Measurements from ENCODE around the gene TFF3.
"Not testable (repeated sequence)": the region's sequence is repeated elsewhere in the genome, so short reads cannot be mapped to it uniquely, and the experiment has no call there.

The TFF3 gene

GRCh38 chr21:42304556-42305454 lies 10.4 kb downstream of the TFF3 start:
- DNase-seq, result no peak

GRCh38 chr21:42303443-42303842 lies 11.8 kb downstream of the TFF3 start:
- no peak for DNase-seq

GRCh38 chr21:42302794-42303193 lies 12.4 kb downstream of the TFF3 start:
- DNase-seq, result no peak

GRCh38 chr21:42302076-42302650 lies 13.0 kb downstream of the TFF3 start:
- DNase-seq, result no peak

- DNase-seq, result no peak
Observed at GRCh38 chr21:42301371-42302075, 13.7 kb downstream of the TFF3 start.

GRCh38 chr21:42300956-42301355 lies 14.3 kb downstream of the TFF3 start:
- DNase-seq, result no peak

- DNase-seq, result no peak
Observed at GRCh38 chr21:42300045-42300583, 15.1 kb downstream of the TFF3 start.

GRCh38 chr21:42299324-42300044 lies 15.7 kb downstream of the TFF3 start:
- no peak for DNase-seq

GRCh38 chr21:42298657-42299056 lies 16.6 kb downstream of the TFF3 start:
- no peak for DNase-seq

GRCh38 chr21:42298237-42298636 lies 17.0 kb downstream of the TFF3 start:
- DNase-seq, result no peak

- no peak for DNase-seq
Observed at GRCh38 chr21:42297377-42297776, 17.8 kb downstream of the TFF3 start.

- DNase-seq, result no peak
Observed at GRCh38 chr21:42296501-42296900, 18.7 kb downstream of the TFF3 start.

- no peak for DNase-seq
Observed at GRCh38 chr21:42295845-42296244, 19.4 kb downstream of the TFF3 start.

- DNase-seq, result no peak
Observed at GRCh38 chr21:42294273-42294880, 20.8 kb downstream of the TFF3 start.

- no peak for DNase-seq
Observed at GRCh38 chr21:42293649-42294272, 21.4 kb downstream of the TFF3 start.

GRCh38 chr21:42292563-42293142 lies 22.6 kb downstream of the TFF3 start:
- DNase-seq, result not testable (repeated sequence)

GRCh38 chr21:42291751-42292562 lies 23.3 kb downstream of the TFF3 start:
- DNase-seq, result no peak

- no peak for DNase-seq
Observed at GRCh38 chr21:42291003-42291750, 24.0 kb downstream of the TFF3 start.

GRCh38 chr21:42290505-42290904 lies 24.7 kb downstream of the TFF3 start:
- DNase-seq, result no peak

GRCh38 chr21:42289926-42290325 lies 25.3 kb downstream of the TFF3 start:
- no peak for DNase-seq
